ENCODE data around the gene DCTN3. TPM values are rescaled to one million over a fixed set of nuclear protein-coding genes. Genes with fewer than 3 reads are reported as not detected.

The DCTN3 gene
- total and polyA plus RNA-seq, 9 of the 15 experiments (the other 6 are each of a cell fraction or from before 2014, with no cell fraction given), result 11.0 to 51.0 (median 41.9) TPM

GRCh38 chr9:34611811-34612787 is 8.2 kb downstream of the DCTN3 start, which contains the start of gene RPP25L (continued):
- TF ChIP-seq MGA (IDR thresholded peaks at IDR 0.05), result 0 out of 2 replicates have a peak, but pooled peaks have one; percentile 15
- no peak for TF ChIP-seq ARID3A (IDR thresholded peaks at IDR 0.05; ENCODE audit: borderline replicate concordance, low read depth, low read length)
- TF ChIP-seq ZNF740 (CRISPR knock-in tag; IDR thresholded peaks at IDR 0.05), result no peak
- no peak for TF ChIP-seq ZNF740 (tag; IDR thresholded peaks at IDR 0.05)
- TF ChIP-seq, protein P1, sequence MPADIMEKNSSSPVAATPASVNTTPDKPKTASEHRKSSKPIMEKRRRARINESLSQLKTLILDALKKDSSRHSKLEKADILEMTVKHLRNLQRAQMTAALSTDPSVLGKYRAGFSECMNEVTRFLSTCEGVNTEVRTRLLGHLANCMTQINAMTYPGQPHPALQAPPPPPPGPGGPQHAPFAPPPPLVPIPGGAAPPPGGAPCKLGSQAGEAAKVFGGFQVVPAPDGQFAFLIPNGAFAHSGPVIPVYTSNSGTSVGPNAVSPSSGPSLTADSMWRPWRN (IDR thresholded peaks at IDR 0.05; ENCODE audit: low read depth), result no peak
- no peak for TF ChIP-seq TAL1 (IDR thresholded peaks at IDR 0.05)
- TF ChIP-seq, protein P2, sequence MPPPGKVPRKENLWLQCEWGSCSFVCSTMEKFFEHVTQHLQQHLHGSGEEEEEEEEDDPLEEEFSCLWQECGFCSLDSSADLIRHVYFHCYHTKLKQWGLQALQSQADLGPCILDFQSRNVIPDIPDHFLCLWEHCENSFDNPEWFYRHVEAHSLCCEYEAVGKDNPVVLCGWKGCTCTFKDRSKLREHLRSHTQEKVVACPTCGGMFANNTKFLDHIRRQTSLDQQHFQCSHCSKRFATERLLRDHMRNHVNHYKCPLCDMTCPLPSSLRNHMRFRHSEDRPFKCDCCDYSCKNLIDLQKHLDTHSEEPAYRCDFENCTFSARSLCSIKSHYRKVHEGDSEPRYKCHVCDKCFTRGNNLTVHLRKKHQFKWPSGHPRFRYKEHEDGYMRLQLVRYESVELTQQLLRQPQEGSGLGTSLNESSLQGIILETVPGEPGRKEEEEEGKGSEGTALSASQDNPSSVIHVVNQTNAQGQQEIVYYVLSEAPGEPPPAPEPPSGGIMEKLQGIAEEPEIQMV (tag; conservative IDR thresholded peaks at IDR 0.05; ENCODE audit: low read depth), result no peak
- no peak for TF ChIP-seq HDAC6 (IDR thresholded peaks at IDR 0.05; ENCODE audit: low read depth, low read length)

Data from K562 (cell line).